Endodermal cell (in vitro differentiated cells): Measurements from ENCODE around the gene SMIM23. TPM values are rescaled to one million over a fixed set of nuclear protein-coding genes. Genes with fewer than 3 reads are reported as not detected.

Experiments
- DNase-seq: peaks from one replicate; pipeline ENCODE4 v3.0.0-alpha.2; 2017
- H3K27ac ChIP-seq: 2 replicates; pipeline ENCODE4 v1.5.1; 2013; ENCODE audit warnings: mild to moderate bottlenecking, low read depth, low read length, moderate library complexity
- H3K27me3 ChIP-seq: 2 replicates; pipeline ENCODE4 v1.6.1; 2013; ENCODE audit warnings: mild to moderate bottlenecking, low read length, moderate library complexity; ENCODE audit not compliant: insufficient read depth, control insufficient read depth, poor library complexity, severe bottlenecking
- H3K36me3 ChIP-seq: 2 replicates; pipeline ENCODE4 v1.7.0; 2013; ENCODE audit warnings: mild to moderate bottlenecking, low read length, moderate library complexity; ENCODE audit not compliant: control insufficient read depth, insufficient read depth
- H3K4me1 ChIP-seq: one replicate; pipeline ENCODE4 v1.7.0; 2013; ENCODE audit warnings: low read length; ENCODE audit not compliant: control insufficient read depth, insufficient read depth
- H3K4me3 ChIP-seq: 2 replicates; pipeline ENCODE4 v1.5.1; 2013; ENCODE audit warnings: mild to moderate bottlenecking, low read length, moderate library complexity
- H3K9ac ChIP-seq: 2 replicates; pipeline ENCODE4 v1.6.1; 2013; ENCODE audit warnings: mild to moderate bottlenecking, low read length, moderate library complexity; ENCODE audit not compliant: poor library complexity, severe bottlenecking; ENCODE audit errors: extremely low read depth
- H3K9me3 ChIP-seq: 2 replicates; pipeline ENCODE4 v1.6.1; 2013; ENCODE audit warnings: mild to moderate bottlenecking, low read length, moderate library complexity; ENCODE audit not compliant: control insufficient read depth
- H3K27ac Mint-ChIP-seq: 2 replicates; pipeline ENCODE4 v1.8.0; 2020; ENCODE audit warnings: mixed read lengths
- H3K27me3 Mint-ChIP-seq: 2 replicates; pipeline ENCODE4 v1.8.0; 2021; ENCODE audit warnings: mild to moderate bottlenecking, mixed read lengths; ENCODE audit not compliant: insufficient read depth
- H3K36me3 Mint-ChIP-seq: 2 replicates; pipeline ENCODE4 v1.8.0; 2020; ENCODE audit warnings: low read depth, mixed read lengths
- H3K4me1 Mint-ChIP-seq: 2 replicates; pipeline ENCODE4 v1.8.0; 2020; ENCODE audit warnings: mixed read lengths
- H3K4me3 Mint-ChIP-seq: 2 replicates; pipeline ENCODE4 v1.8.0; 2020; ENCODE audit warnings: mild to moderate bottlenecking, moderate library complexity, mixed read lengths
- H3K9me3 Mint-ChIP-seq: 2 replicates; pipeline ENCODE4 v1.8.0; 2020; ENCODE audit warnings: mild to moderate bottlenecking, mixed read lengths
- CTCF ChIP-seq: fragments of 200-600 bp; sonication (generic); conservative IDR thresholded peaks from 2 replicates; pipeline ENCODE4 v1.5.0; 2021; ENCODE audit warnings: antibody characterized with exemption, mild to moderate bottlenecking
- WGBS, 2 experiments: methylation state at CpG; one replicate each; pipeline versions ENCODE4 v1.1.5 to v1.1.7; 2013; ENCODE audit warnings: missing lambda C conversion rate in 2 of 2, mixed read lengths in 1 of 2; ENCODE audit not compliant: insufficient coverage in 1 of 2, insufficient read length in 1 of 2; 5-methylcytosine and 5-hydroxymethylcytosine counted together
- total RNA-seq, 2 donors: library from RNA; stranded (reverse); fragmentation: NEBNext Ultra II Directional in 1 of 2; extraction: Animal tissue kit (Norgen Biotek cat#: 25700) in 1 of 2; gene quantifications; 2 replicates in 1 of 2; 3 replicates in 1 of 2; pipeline ENCODE4 v1.2.1, GENCODE V29; 2021

The SMIM23 gene
- total RNA-seq, 2 donors from 2014 or later: not detected

DNA sequence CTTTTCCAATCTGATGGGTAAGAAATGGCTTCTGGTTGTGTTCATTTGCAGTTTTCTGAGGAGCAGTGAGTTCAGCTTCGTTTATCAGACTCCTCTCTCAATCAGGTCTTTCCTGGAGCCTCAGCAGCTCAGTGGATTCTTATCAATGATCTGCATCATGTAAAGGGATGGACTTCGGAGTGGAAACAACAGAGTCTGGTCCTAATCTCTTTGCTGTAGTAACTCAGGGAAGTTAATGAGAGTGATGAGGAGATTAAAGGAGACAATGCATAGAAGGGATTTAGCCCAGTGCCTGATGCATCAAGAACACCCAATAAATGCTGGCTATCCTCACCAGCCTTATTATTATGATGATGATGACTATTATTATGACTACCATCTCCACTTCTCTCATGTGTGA lies 47.2 kb downstream of the SMIM23 start:
- no peak for TF ChIP-seq CTCF
- peaks cover 4% of the 10 kb centered on the region for H3K4me1 Mint-ChIP-seq
- peaks cover 15% of the 10 kb centered on the region for H3K9me3 Mint-ChIP-seq
- no peak overlapping the region for H3K4me3 Mint-ChIP-seq
- Histone ChIP-seq H3K4me1 (no peaks in the 10 kb centered on the region), H3K9me3 (peaks cover 8% of the 10 kb centered on the region), H3K27ac (no peak overlapping the region), H3K36me3 (no peaks in the 10 kb centered on the region), H3K4me3 (no peak overlapping the region), H3K9ac (no peak overlapping the region), H3K27me3 (no peaks in the 10 kb centered on the region)
- DNase-seq: no peak
- H3K27ac Mint-ChIP-seq: no peak overlapping the region
- H3K36me3 Mint-ChIP-seq: peaks cover 6% of the 10 kb centered on the region
- no peaks in the 10 kb centered on the region for H3K27me3 Mint-ChIP-seq
- WGBS, 2 experiments: 75 to 83% methylated on average over 2 of the region's 2 CpGs

GRCh38 chr5:171834461-171834860 lies 48.8 kb downstream of the SMIM23 start:
- Mint-ChIP-seq H3K36me3 (peaks cover 6% of the 10 kb centered on the region), H3K27me3 (no peaks in the 10 kb centered on the region), H3K4me1 (peaks cover 4% of the 10 kb centered on the region), H3K4me3 (no peak overlapping the region), H3K27ac (no peak overlapping the region), H3K9me3 (peaks cover 15% of the 10 kb centered on the region)
- no peak overlapping the region for H3K27ac ChIP-seq
- DNase-seq: no peak
- peaks cover 8% of the 10 kb centered on the region for H3K9me3 ChIP-seq
- no peak overlapping the region for H3K9ac ChIP-seq
- H3K36me3 ChIP-seq: no peaks in the 10 kb centered on the region
- H3K4me3 ChIP-seq: no peak overlapping the region
- H3K27me3 ChIP-seq: no peaks in the 10 kb centered on the region
- H3K4me1 ChIP-seq: no peaks in the 10 kb centered on the region
- 89% methylated on average over 2 of the region's 2 CpGs; no CpG with 5 or more reads in 1 of the 2 experiments for WGBS, 2 experiments
- no peak for TF ChIP-seq CTCF

- Histone ChIP-seq H3K9me3 (peaks cover 8% of the 10 kb centered on the region), H3K9ac (no peak overlapping the region), H3K4me3 (no peak overlapping the region), H3K27ac (no peak overlapping the region), H3K4me1 (no peaks in the 10 kb centered on the region), H3K27me3 (no peaks in the 10 kb centered on the region), H3K36me3 (no peaks in the 10 kb centered on the region)
- no peak for DNase-seq
- Mint-ChIP-seq H3K27ac (no peak overlapping the region), H3K9me3 (peaks cover 14% of the 10 kb centered on the region), H3K4me3 (no peak overlapping the region), H3K27me3 (no peaks in the 10 kb centered on the region), H3K4me1 (peaks cover 4% of the 10 kb centered on the region), H3K36me3 (peaks cover 7% of the 10 kb centered on the region)
- TF ChIP-seq CTCF: no peak
- WGBS, 2 experiments: 74 to 90% methylated on average over 4 to 7 of the region's 7 CpGs
Observed at GRCh38 chr5:171835066-171835465, 49.4 kb downstream of the SMIM23 start.
